SK-N-SH (cell line): ENCODE data around the gene NIP7.

Experiments used
- CTCF ChIP-seq: fragments of 200-600 bp; sonication (generic); IDR thresholded peaks from 2 replicates; pipeline ENCODE4 v1.6.1; 2017; ENCODE audit warnings: antibody characterized with exemption, mild to moderate bottlenecking, moderate library complexity
- EP300 ChIP-seq, 2 experiments: IDR thresholded peaks; 2 replicates each; pipeline versions ENCODE4 v1.4.0 to v1.6.1; 2012; ENCODE audit warnings: borderline replicate concordance in 1 of 2, low read depth in 1 of 2, low read length in 1 of 2
- EZH2phosphoT487 ChIP-seq: fragments of 200-600 bp; sonication (generic); IDR thresholded peaks from 2 replicates; pipeline ENCODE4 v1.6.1; 2017; ENCODE audit warnings: low read depth, mixed run types, mild to moderate bottlenecking, antibody characterized with exemption, moderate library complexity, borderline replicate concordance
- GABPA ChIP-seq: IDR thresholded peaks from 2 replicates; pipeline ENCODE4 v1.4.0; 2012; ENCODE audit warnings: low read depth, mild to moderate bottlenecking
- MEF2A ChIP-seq: IDR thresholded peaks from 2 replicates; pipeline ENCODE4 v1.4.0; 2012; ENCODE audit warnings: low read depth, borderline replicate concordance
- POLR2AphosphoS5 ChIP-seq: IDR thresholded peaks from 2 replicates; pipeline ENCODE4 v1.6.1; 2012; ENCODE audit warnings: low read depth, low read length
- RAD21 ChIP-seq: IDR thresholded peaks from 2 replicates; pipeline ENCODE4 v1.6.1; 2012; ENCODE audit warnings: mild to moderate bottlenecking, low read length
- REST ChIP-seq: IDR thresholded peaks from 2 replicates; pipeline ENCODE4 v1.6.1; 2012; ENCODE audit warnings: mild to moderate bottlenecking, low read depth, low read length, moderate library complexity
- TCF12 ChIP-seq: IDR thresholded peaks from 2 replicates; pipeline ENCODE4 v1.4.0; 2012
- USF1 ChIP-seq: IDR thresholded peaks from 2 replicates; pipeline ENCODE4 v1.4.0; 2012; ENCODE audit warnings: low read depth, borderline replicate concordance
- USF2 ChIP-seq: fragments of 150-350 bp; IDR thresholded peaks from 2 replicates; pipeline ENCODE4 v1.6.1; 2017; ENCODE audit warnings: antibody characterized with exemption, low read length, low read depth, borderline replicate concordance

- TF ChIP-seq CTCF (no peak), TCF12 (no peak), MEF2A (no peak), POLR2AphosphoS5 (no peak), EP300 (IDR thresholded peaks at IDR 0.05; ENCODE audit: borderline replicate concordance in 1 of 2, low read depth in 1 of 2, low read length in 1 of 2) (no peak), USF1 (no peak), USF2 (no peak), GABPA (no peak), RAD21 (no peak), EZH2phosphoT487 (no peak), REST (no peak)
Observed at GRCh38 chr16:69351309-69352027, 11.9 kb downstream of the NIP7 start, which contains the start of gene TMED6.
